ENCODE measurements around the gene GRIFIN.

Gene GRIFIN

GRCh38 chr7:2510130-2510776, 34.1 kb upstream of the GRIFIN start:
- no peak overlapping the region for H2AFZ ChIP-seq (ENCODE audit: low read length)
- no peak overlapping the region for H3K4me2 ChIP-seq (ENCODE audit: low read depth, low read length, poor library complexity, severe bottlenecking)
- no peaks in the 10 kb centered on the region for H3K79me2 ChIP-seq (ENCODE audit: insufficient read depth, low read length)
- H3F3A ChIP-seq (ENCODE audit: low read depth): no peaks in the 10 kb centered on the region
- TF ChIP-seq, protein P1, sequence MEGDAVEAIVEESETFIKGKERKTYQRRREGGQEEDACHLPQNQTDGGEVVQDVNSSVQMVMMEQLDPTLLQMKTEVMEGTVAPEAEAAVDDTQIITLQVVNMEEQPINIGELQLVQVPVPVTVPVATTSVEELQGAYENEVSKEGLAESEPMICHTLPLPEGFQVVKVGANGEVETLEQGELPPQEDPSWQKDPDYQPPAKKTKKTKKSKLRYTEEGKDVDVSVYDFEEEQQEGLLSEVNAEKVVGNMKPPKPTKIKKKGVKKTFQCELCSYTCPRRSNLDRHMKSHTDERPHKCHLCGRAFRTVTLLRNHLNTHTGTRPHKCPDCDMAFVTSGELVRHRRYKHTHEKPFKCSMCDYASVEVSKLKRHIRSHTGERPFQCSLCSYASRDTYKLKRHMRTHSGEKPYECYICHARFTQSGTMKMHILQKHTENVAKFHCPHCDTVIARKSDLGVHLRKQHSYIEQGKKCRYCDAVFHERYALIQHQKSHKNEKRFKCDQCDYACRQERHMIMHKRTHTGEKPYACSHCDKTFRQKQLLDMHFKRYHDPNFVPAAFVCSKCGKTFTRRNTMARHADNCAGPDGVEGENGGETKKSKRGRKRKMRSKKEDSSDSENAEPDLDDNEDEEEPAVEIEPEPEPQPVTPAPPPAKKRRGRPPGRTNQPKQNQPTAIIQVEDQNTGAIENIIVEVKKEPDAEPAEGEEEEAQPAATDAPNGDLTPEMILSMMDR (conservative IDR thresholded peaks at IDR 0.05; ENCODE audit: low read length): no peak
- no peak for TF ChIP-seq EZH2phosphoT487 (IDR thresholded peaks at IDR 0.05; ENCODE audit: borderline replicate concordance)
- H3K9ac ChIP-seq (ENCODE audit: low read depth, low read length, poor library complexity, severe bottlenecking): no peak overlapping the region
- no peaks in the 10 kb centered on the region for H3K27me3 ChIP-seq (ENCODE audit: insufficient read depth, low read length, poor library complexity, severe bottlenecking)
- no peaks in the 10 kb centered on the region for H3K9me3 ChIP-seq (ENCODE audit: insufficient read depth, low read depth, low read length)
- no peaks in the 10 kb centered on the region for H3K9me2 ChIP-seq (replicated peaks; ENCODE audit: low read depth, low read length)
- H3K4me1 ChIP-seq (ENCODE audit: insufficient read depth, low read length, poor library complexity, severe bottlenecking): peaks cover 27% of the 10 kb centered on the region
- H3K4me3 ChIP-seq (ENCODE audit: low read length, poor library complexity, severe bottlenecking): no peak overlapping the region
- H3K36me3 ChIP-seq (ENCODE audit: insufficient read depth, low read length): no peaks in the 10 kb centered on the region
- H4K20me1 ChIP-seq (ENCODE audit: insufficient read depth, low read length, poor library complexity, severe bottlenecking): no peaks in the 10 kb centered on the region

- Histone ChIP-seq H3K27me3 (ENCODE audit: insufficient read depth, low read length, poor library complexity, severe bottlenecking) (no peaks in the 10 kb centered on the region), H3K36me3 (ENCODE audit: insufficient read depth, low read length) (no peaks in the 10 kb centered on the region), H3K9me2 (replicated peaks; ENCODE audit: low read depth, low read length) (no peaks in the 10 kb centered on the region), H3K4me2 (ENCODE audit: low read depth, low read length, poor library complexity, severe bottlenecking) (peak overlapping the region; percentile 95), H3K9ac (ENCODE audit: low read depth, low read length, poor library complexity, severe bottlenecking) (no peak overlapping the region), H3K9me3 (ENCODE audit: insufficient read depth, low read depth, low read length) (no peaks in the 10 kb centered on the region), H3K4me3 (ENCODE audit: low read length, poor library complexity, severe bottlenecking) (peak overlapping the region; percentile 70), H4K20me1 (ENCODE audit: insufficient read depth, low read length, poor library complexity, severe bottlenecking) (no peaks in the 10 kb centered on the region), H3F3A (ENCODE audit: low read depth) (no peaks in the 10 kb centered on the region), H3K4me1 (ENCODE audit: insufficient read depth, low read length, poor library complexity, severe bottlenecking) (peaks cover 27% of the 10 kb centered on the region), H2AFZ (ENCODE audit: low read length) (no peak overlapping the region), H3K79me2 (ENCODE audit: insufficient read depth, low read length) (no peaks in the 10 kb centered on the region)
- TF ChIP-seq EZH2phosphoT487 (IDR thresholded peaks at IDR 0.05; ENCODE audit: borderline replicate concordance): no peak
- TF ChIP-seq, protein P1 (conservative IDR thresholded peaks at IDR 0.05; ENCODE audit: low read length): no peak
These were observed 33.2 kb upstream of the GRIFIN start for GRCh38 chr7:2509298-2509906.

DNA sequence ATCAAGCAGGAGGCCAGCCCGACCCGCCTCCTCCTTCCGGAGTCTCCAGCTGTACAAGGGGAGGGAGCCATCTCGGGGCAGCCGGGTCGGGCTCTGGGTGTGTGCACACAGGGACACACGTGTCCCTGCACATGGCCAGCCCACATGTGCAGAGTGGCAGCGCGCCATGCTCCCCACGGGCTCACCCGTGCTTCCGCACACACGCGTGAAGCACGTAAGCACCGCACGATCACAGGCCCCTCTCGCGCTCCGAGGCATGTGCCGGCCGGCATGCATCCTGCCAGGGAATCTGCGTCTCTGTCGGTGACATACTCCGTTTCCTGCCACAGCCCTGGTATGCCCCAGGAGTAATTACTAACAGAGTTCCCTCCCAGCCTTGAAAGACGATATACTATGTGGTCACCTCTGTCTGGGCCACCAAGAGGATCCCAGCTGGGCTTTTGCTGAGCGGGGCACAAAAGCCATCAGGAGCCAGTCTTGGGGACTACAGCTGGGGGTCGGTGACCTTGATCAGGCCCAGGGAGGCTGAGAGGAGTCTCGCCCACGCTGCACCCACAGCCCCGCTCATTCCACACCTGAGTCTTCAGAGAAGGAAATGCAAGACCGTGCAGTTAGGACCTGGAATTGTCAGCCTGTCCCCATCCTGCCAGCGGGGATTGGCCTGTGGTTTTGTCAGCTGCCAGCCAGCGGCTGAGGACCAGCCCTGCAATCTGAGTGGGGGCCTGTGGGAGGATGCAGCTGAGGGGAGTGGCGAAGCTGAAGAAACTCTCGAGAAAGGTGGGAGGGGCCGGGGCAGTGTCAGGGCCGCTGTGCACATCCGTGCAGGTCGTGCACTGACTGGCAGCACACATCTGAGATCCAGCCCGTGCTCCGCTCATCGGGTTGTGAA, 32.4 kb upstream of the GRIFIN start:
- H3K36me3 ChIP-seq (ENCODE audit: insufficient read depth, low read length): no peaks in the 10 kb centered on the region
- H3K9me3 ChIP-seq (ENCODE audit: insufficient read depth, low read depth, low read length): no peaks in the 10 kb centered on the region
- no peaks in the 10 kb centered on the region for H3K79me2 ChIP-seq (ENCODE audit: insufficient read depth, low read length)
- H4K20me1 ChIP-seq (ENCODE audit: insufficient read depth, low read length, poor library complexity, severe bottlenecking): no peaks in the 10 kb centered on the region
- H3K4me3 ChIP-seq (ENCODE audit: low read length, poor library complexity, severe bottlenecking): peak overlapping the region; percentile 70
- H3K4me2 ChIP-seq (ENCODE audit: low read depth, low read length, poor library complexity, severe bottlenecking): peak overlapping the region; percentile 95
- H3K4me1 ChIP-seq (ENCODE audit: insufficient read depth, low read length, poor library complexity, severe bottlenecking): peaks cover 29% of the 10 kb centered on the region
- TF ChIP-seq, protein P1 (conservative IDR thresholded peaks at IDR 0.05; ENCODE audit: low read length): no peak
- no peak for TF ChIP-seq EZH2phosphoT487 (IDR thresholded peaks at IDR 0.05; ENCODE audit: borderline replicate concordance)
- H3K27me3 ChIP-seq (ENCODE audit: insufficient read depth, low read length, poor library complexity, severe bottlenecking): no peaks in the 10 kb centered on the region
- peak overlapping the region; percentile 29 for H3K9ac ChIP-seq (ENCODE audit: low read depth, low read length, poor library complexity, severe bottlenecking)
- H3K9me2 ChIP-seq (replicated peaks; ENCODE audit: low read depth, low read length): no peaks in the 10 kb centered on the region
- peak overlapping the region; percentile 49 for H2AFZ ChIP-seq (ENCODE audit: low read length)
- H3F3A ChIP-seq (ENCODE audit: low read depth): no peaks in the 10 kb centered on the region
